ENCODE data around the gene AURKAIP1.

Gene AURKAIP1

DNA sequence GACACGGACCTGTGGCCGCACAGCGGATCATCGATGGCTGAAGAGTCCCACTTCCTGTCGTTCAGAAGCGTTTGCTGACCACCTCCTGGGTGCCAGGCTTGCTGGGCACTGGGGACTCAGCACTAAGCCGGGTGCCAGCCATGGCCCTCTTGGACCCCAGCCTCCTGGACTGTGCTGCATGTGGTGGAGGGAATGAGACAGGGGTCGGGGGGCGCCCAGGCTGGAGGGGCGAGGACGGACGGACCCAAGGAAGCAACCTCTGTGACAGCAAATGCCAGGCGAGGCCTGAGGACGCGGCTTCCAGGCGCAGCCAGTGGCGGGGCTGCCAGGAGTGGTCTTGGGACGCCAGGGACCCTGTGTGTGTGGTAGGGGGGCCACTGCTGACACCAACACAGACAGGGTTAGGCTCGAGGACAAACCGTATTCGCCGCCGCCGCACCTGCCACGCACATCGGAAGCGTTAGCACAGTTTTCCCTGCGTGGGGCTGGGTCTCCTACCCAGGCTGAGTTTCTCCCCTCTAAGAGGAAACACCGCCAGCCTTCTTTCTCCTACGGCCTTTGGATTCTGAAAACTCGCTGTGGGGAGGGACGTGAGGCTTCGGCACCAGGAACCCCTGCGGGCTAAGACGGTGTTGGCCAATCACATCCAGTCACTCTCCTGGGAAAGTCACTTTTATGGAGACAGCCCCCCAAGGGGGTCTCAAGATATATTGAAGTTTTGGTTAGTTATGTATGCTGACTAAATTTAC lies 13.6 kb downstream of the AURKAIP1 start:
- no peaks in the 10 kb centered on the region for H3K36me3 ChIP-seq (ENCODE audit: control insufficient read depth, insufficient read depth, low read length)
- H3K4me2 ChIP-seq (ENCODE audit: low read length): no peak overlapping the region
- no peak overlapping the region for H2BK120ac ChIP-seq (ENCODE audit: low read depth, low read length)
- H3K9ac ChIP-seq (ENCODE audit: low read length): no peak overlapping the region
- H3K27me3 ChIP-seq (ENCODE audit: insufficient read depth, low read length, poor library complexity): no peaks in the 10 kb centered on the region
- H3K23ac ChIP-seq (ENCODE audit: low read length): no peak overlapping the region
- no peak overlapping the region for H2AK5ac ChIP-seq (ENCODE audit: low read length)
- no peak overlapping the region for H3K18ac ChIP-seq (ENCODE audit: low read length)
- H3K56ac ChIP-seq (ENCODE audit: low read length): no peak overlapping the region
- no peak overlapping the region for H4K5ac ChIP-seq (ENCODE audit: low read length)
- H3K79me2 ChIP-seq (ENCODE audit: control insufficient read depth, insufficient read depth, low read length): no peaks in the 10 kb centered on the region
- H3K4ac ChIP-seq (ENCODE audit: low read depth, low read length): no peak overlapping the region
- WGBS (ENCODE audit: extremely low coverage, insufficient coverage, low lambda C conversion rate): no CpG with 5 or more reads among the region's 35 CpGs
- no peak overlapping the region for H2BK5ac ChIP-seq (ENCODE audit: low read length)
- H3K79me1 ChIP-seq (ENCODE audit: low read length): no peaks in the 10 kb centered on the region
- H3K27ac ChIP-seq (ENCODE audit: low read depth, low read length): no peak overlapping the region
- H3K4me3 ChIP-seq (ENCODE audit: low read length): no peak overlapping the region
- DNase-seq: no peak
- H4K8ac ChIP-seq (ENCODE audit: low read depth, low read length): no peak overlapping the region
- no peak overlapping the region for H2BK15ac ChIP-seq (replicated peaks; ENCODE audit: low read depth)
- peaks cover 3% of the 10 kb centered on the region for H3K4me1 ChIP-seq (ENCODE audit: control insufficient read depth, low read depth, low read length)

DNA sequence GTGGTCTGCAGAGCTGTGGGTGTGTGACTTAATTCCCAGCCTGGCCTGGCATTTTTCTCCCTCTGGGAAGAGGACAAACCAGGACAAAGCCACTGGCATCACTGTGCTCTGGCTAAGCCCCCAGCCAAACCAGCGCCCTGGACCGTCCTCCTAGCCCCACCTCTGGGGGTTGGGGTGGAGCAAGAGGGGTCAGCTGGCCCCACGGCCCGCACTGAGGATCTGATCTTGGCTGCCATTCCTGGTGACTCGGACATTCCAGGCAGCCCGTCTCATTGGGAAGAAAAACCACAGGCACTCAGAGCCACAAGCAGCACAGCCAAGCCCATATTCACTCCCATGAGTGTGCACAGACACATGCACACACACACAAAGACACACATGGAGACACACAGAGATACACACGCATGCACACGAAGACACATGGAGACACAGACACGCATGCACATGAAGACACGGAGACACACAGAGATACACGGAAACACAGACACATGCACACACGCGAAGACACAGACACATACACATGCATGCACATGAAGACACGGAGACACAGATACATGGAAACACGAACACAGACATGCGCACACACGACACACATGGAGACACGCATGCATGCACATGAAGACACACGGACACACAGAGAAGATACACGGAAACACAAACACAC lies 14.4 kb downstream of the AURKAIP1 start:
- no peak overlapping the region for H3K4ac ChIP-seq (ENCODE audit: low read depth, low read length)
- H3K79me1 ChIP-seq (ENCODE audit: low read length): no peaks in the 10 kb centered on the region
- no peaks in the 10 kb centered on the region for H3K79me2 ChIP-seq (ENCODE audit: control insufficient read depth, insufficient read depth, low read length)
- no peak overlapping the region for H3K9ac ChIP-seq (ENCODE audit: low read length)
- H3K27me3 ChIP-seq (ENCODE audit: insufficient read depth, low read length, poor library complexity): no peaks in the 10 kb centered on the region
- no peak overlapping the region for H3K27ac ChIP-seq (ENCODE audit: low read depth, low read length)
- no peak overlapping the region for H3K23ac ChIP-seq (ENCODE audit: low read length)
- no peak overlapping the region for H3K18ac ChIP-seq (ENCODE audit: low read length)
- no peak overlapping the region for H2BK120ac ChIP-seq (ENCODE audit: low read depth, low read length)
- peak overlapping the region; percentile 32 for H2AK5ac ChIP-seq (ENCODE audit: low read length)
- no peak overlapping the region for H2BK5ac ChIP-seq (ENCODE audit: low read length)
- no peak overlapping the region for H4K5ac ChIP-seq (ENCODE audit: low read length)
- H3K4me2 ChIP-seq (ENCODE audit: low read length): no peak overlapping the region
- H3K4me1 ChIP-seq (ENCODE audit: control insufficient read depth, low read depth, low read length): peaks cover 3% of the 10 kb centered on the region
- H3K4me3 ChIP-seq (ENCODE audit: low read length): no peak overlapping the region
- H4K8ac ChIP-seq (ENCODE audit: low read depth, low read length): no peak overlapping the region
- H2BK15ac ChIP-seq (replicated peaks; ENCODE audit: low read depth): no peak overlapping the region
- DNase-seq: peak; percentile 90
- WGBS (ENCODE audit: extremely low coverage, insufficient coverage, low lambda C conversion rate): no CpG with 5 or more reads among the region's 20 CpGs
- no peaks in the 10 kb centered on the region for H3K36me3 ChIP-seq (ENCODE audit: control insufficient read depth, insufficient read depth, low read length)
- H3K56ac ChIP-seq (ENCODE audit: low read length): peak overlapping the region; percentile 7

- Histone ChIP-seq H3K18ac (ENCODE audit: low read length) (no peak overlapping the region), H2BK120ac (ENCODE audit: low read depth, low read length) (no peak overlapping the region), H3K27me3 (ENCODE audit: insufficient read depth, low read length, poor library complexity) (peaks cover under 1% of the 10 kb centered on the region), H3K23ac (ENCODE audit: low read length) (no peak overlapping the region), H3K79me1 (ENCODE audit: low read length) (no peaks in the 10 kb centered on the region), H3K27ac (ENCODE audit: low read depth, low read length) (peak overlapping the region; percentile 34), H3K36me3 (ENCODE audit: control insufficient read depth, insufficient read depth, low read length) (no peaks in the 10 kb centered on the region), H3K79me2 (ENCODE audit: control insufficient read depth, insufficient read depth, low read length) (no peaks in the 10 kb centered on the region), H3K4ac (ENCODE audit: low read depth, low read length) (no peak overlapping the region), H2AK5ac (ENCODE audit: low read length) (no peak overlapping the region), H3K4me2 (ENCODE audit: low read length) (no peak overlapping the region), H2BK5ac (ENCODE audit: low read length) (no peak overlapping the region), H4K5ac (ENCODE audit: low read length) (no peak overlapping the region), H3K9ac (ENCODE audit: low read length) (no peak overlapping the region), H4K8ac (ENCODE audit: low read depth, low read length) (no peak overlapping the region), H3K56ac (ENCODE audit: low read length) (peak overlapping the region; percentile 60), H3K4me3 (ENCODE audit: low read length) (no peak overlapping the region), H3K4me1 (ENCODE audit: control insufficient read depth, low read depth, low read length) (peaks cover 3% of the 10 kb centered on the region), H2BK15ac (replicated peaks; ENCODE audit: low read depth) (no peak overlapping the region)
- no peak for DNase-seq
- no CpG with 5 or more reads among the region's 28 CpGs for WGBS (ENCODE audit: extremely low coverage, insufficient coverage, low lambda C conversion rate)
Measured at GRCh38 chr1:1359664-1360468, 15.1 kb downstream of the AURKAIP1 start.

- no peak overlapping the region for H4K8ac ChIP-seq (ENCODE audit: low read depth, low read length)
- H3K36me3 ChIP-seq (ENCODE audit: control insufficient read depth, insufficient read depth, low read length): no peaks in the 10 kb centered on the region
- H3K4me2 ChIP-seq (ENCODE audit: low read length): no peak overlapping the region
- H2BK5ac ChIP-seq (ENCODE audit: low read length): no peak overlapping the region
- no peak overlapping the region for H3K18ac ChIP-seq (ENCODE audit: low read length)
- H3K4me1 ChIP-seq (ENCODE audit: control insufficient read depth, low read depth, low read length): peaks cover 3% of the 10 kb centered on the region
- no peaks in the 10 kb centered on the region for H3K79me1 ChIP-seq (ENCODE audit: low read length)
- H3K56ac ChIP-seq (ENCODE audit: low read length): peak overlapping the region; percentile 70
- DNase-seq: no peak
- no peak overlapping the region for H4K5ac ChIP-seq (ENCODE audit: low read length)
- no peak overlapping the region for H3K9ac ChIP-seq (ENCODE audit: low read length)
- H3K4ac ChIP-seq (ENCODE audit: low read depth, low read length): no peak overlapping the region
- WGBS (ENCODE audit: extremely low coverage, insufficient coverage, low lambda C conversion rate): no CpG with 5 or more reads among the region's 6 CpGs
- no peak overlapping the region for H3K4me3 ChIP-seq (ENCODE audit: low read length)
- H2BK15ac ChIP-seq (replicated peaks; ENCODE audit: low read depth): no peak overlapping the region
- no peak overlapping the region for H3K23ac ChIP-seq (ENCODE audit: low read length)
- no peak overlapping the region for H3K27ac ChIP-seq (ENCODE audit: low read depth, low read length)
- H3K79me2 ChIP-seq (ENCODE audit: control insufficient read depth, insufficient read depth, low read length): no peaks in the 10 kb centered on the region
- H2BK120ac ChIP-seq (ENCODE audit: low read depth, low read length): no peak overlapping the region
- H3K27me3 ChIP-seq (ENCODE audit: insufficient read depth, low read length, poor library complexity): peaks cover 6% of the 10 kb centered on the region
- no peak overlapping the region for H2AK5ac ChIP-seq (ENCODE audit: low read length)
Measured at GRCh38 chr1:1359308-1359663, 15.7 kb downstream of the AURKAIP1 start.

GRCh38 chr1:1358433-1359271 lies 16.4 kb downstream of the AURKAIP1 start, which contains the start of gene MXRA8:
TSS of gene MXRA8 (minus strand) at chr1:1358555. CDS start at chr1:1358504, 51 bp downstream.
- peak within 1 kb of the TSS; percentile 70 for H3K56ac ChIP-seq (ENCODE audit: low read length)
- H3K4me1 ChIP-seq (ENCODE audit: control insufficient read depth, low read depth, low read length): peaks cover 3% of the 10 kb centered on the region

More at GRCh38 chr1:1358433-1359271, 16.4 kb downstream of the AURKAIP1 start, which contains the start of gene MXRA8:
- H3K79me1 ChIP-seq (ENCODE audit: low read length): no peaks in the 10 kb centered on the region
- H3K9ac ChIP-seq (ENCODE audit: low read length): peak within 1 kb of the TSS; percentile 42
- peak within 1 kb of the TSS; percentile 28 for H3K18ac ChIP-seq (ENCODE audit: low read length)
- no peak within 1 kb of the TSS for H4K8ac ChIP-seq (ENCODE audit: low read depth, low read length)
- H3K79me2 ChIP-seq (ENCODE audit: control insufficient read depth, insufficient read depth, low read length): no peaks in the 10 kb centered on the region
- no peak within 1 kb of the TSS for H3K27ac ChIP-seq (ENCODE audit: low read depth, low read length)
- no CpG with 5 or more reads among the region's 29 CpGs for WGBS (ENCODE audit: extremely low coverage, insufficient coverage, low lambda C conversion rate)
- H3K4me2 ChIP-seq (ENCODE audit: low read length): no peak within 1 kb of the TSS
- no peak within 1 kb of the TSS for H2BK15ac ChIP-seq (replicated peaks; ENCODE audit: low read depth)
- H2BK120ac ChIP-seq (ENCODE audit: low read depth, low read length): peak within 1 kb of the TSS; percentile 5
- no peak within 1 kb of the TSS for H2AK5ac ChIP-seq (ENCODE audit: low read length)
- peaks cover 6% of the 10 kb centered on the region for H3K27me3 ChIP-seq (ENCODE audit: insufficient read depth, low read length, poor library complexity)
- no peak within 1 kb of the TSS for H3K23ac ChIP-seq (ENCODE audit: low read length)
- H3K36me3 ChIP-seq (ENCODE audit: control insufficient read depth, insufficient read depth, low read length): no peaks in the 10 kb centered on the region
- H2BK5ac ChIP-seq (ENCODE audit: low read length): no peak within 1 kb of the TSS
- peak within 1 kb of the TSS; percentile 49 for H3K4ac ChIP-seq (ENCODE audit: low read depth, low read length)
- no peak within 1 kb of the TSS for H4K5ac ChIP-seq (ENCODE audit: low read length)
- peak; percentile 78 for DNase-seq
- H3K4me3 ChIP-seq (ENCODE audit: low read length): no peak within 1 kb of the TSS
